GM23338 (cell line): ENCODE measurements around the gene MAP3K15.

Experiments used
- EZH2 ChIP-seq: fragments of 200-600 bp; sonication (generic); IDR thresholded peaks from one replicate; pipeline ENCODE4 v1.8.0; 2017; ENCODE audit warnings: antibody characterized with exemption, mild to moderate bottlenecking, low read depth; ENCODE audit not compliant: unreplicated experiment
- ZNF331 ChIP-seq: fragments of 250-450 bp; sonication (Bioruptor Pico); IDR thresholded peaks from 2 replicates; pipeline ENCODE4 v1.5.0; 2020; ENCODE audit warnings: low read depth, mild to moderate bottlenecking, moderate library complexity
- TF ChIP-seq, protein P1 (sequence below), 2 experiments: fragments of 200-600 bp in 1 of 2; sonication (generic) in 1 of 2; conservative IDR thresholded peaks; 2 replicates each; pipeline versions ENCODE4 v1.5.1 to v1.6.1; 2016 to 2017; ENCODE audit warnings: antibody characterized with exemption in 2 of 2, low read depth in 2 of 2, mild to moderate bottlenecking in 2 of 2, moderate library complexity in 1 of 2

DNA sequence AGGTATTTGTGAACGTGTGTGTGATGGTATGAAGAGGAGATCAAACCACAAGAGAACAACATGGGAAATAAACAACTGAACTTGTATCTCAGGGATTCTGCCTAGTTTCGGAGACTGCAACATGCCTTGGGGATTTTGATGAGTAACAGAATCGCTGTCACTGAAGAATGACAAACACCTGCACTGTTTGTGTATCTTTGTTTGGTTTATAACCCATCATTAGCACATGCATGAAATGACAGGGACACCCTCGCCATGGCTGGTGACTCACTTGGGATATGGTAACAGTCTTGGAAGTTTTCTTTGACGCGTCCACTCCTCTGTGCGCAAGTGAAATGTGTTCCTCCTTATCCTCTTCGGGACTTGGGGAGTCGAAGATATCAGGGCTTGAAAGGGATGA lies 30.3 kb upstream of the MAP3K15 start:
- TF ChIP-seq, protein P1, sequence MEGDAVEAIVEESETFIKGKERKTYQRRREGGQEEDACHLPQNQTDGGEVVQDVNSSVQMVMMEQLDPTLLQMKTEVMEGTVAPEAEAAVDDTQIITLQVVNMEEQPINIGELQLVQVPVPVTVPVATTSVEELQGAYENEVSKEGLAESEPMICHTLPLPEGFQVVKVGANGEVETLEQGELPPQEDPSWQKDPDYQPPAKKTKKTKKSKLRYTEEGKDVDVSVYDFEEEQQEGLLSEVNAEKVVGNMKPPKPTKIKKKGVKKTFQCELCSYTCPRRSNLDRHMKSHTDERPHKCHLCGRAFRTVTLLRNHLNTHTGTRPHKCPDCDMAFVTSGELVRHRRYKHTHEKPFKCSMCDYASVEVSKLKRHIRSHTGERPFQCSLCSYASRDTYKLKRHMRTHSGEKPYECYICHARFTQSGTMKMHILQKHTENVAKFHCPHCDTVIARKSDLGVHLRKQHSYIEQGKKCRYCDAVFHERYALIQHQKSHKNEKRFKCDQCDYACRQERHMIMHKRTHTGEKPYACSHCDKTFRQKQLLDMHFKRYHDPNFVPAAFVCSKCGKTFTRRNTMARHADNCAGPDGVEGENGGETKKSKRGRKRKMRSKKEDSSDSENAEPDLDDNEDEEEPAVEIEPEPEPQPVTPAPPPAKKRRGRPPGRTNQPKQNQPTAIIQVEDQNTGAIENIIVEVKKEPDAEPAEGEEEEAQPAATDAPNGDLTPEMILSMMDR (conservative IDR thresholded peaks at IDR 0.05; ENCODE audit: low read depth in 2 of 2): no peak
- TF ChIP-seq ZNF331 (CRISPR knock-in tag) (no peak), EZH2 (no peak)
